Breast epithelium (tissue), 3 donors: ENCODE measurements around the gene ITGA2B.

ENCODE experiments used
- POLR2A ChIP-seq: fragments of 450-650 bp; IDR thresholded peaks from one replicate; pipeline ENCODE4 v1.6.1; 2016; ENCODE audit warnings: antibody characterized with exemption, mild to moderate bottlenecking, moderate library complexity
- TF ChIP-seq, protein P1 (sequence below), 3 donors: fragments of 450-650 bp; IDR thresholded peaks; one replicate each; pipeline ENCODE4 v1.5.1; 2016 to 2017; ENCODE audit warnings: antibody characterized with exemption in 3 of 3, mild to moderate bottlenecking in 3 of 3, moderate library complexity in 3 of 3

DNA sequence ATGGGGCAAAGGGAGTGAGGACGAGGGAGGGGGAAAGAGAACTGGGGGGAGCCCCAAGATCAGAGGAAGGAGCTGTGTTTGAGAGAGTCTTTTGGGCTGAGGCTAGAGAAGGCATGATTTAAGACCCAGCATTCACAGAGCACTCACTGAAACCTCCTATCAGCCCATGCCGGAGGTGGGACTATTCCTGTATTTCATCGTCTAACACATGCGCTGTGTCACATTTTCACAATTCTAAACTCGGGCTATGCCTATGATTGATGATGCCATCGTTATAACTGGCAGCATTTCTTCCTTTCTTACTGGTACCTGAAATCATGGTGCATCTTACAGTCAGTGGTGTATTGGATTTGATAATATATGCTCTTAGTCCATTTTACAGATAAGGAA lies 29.3 kb downstream of the ITGA2B start:
- no peak for TF ChIP-seq POLR2A
- TF ChIP-seq, protein P1, sequence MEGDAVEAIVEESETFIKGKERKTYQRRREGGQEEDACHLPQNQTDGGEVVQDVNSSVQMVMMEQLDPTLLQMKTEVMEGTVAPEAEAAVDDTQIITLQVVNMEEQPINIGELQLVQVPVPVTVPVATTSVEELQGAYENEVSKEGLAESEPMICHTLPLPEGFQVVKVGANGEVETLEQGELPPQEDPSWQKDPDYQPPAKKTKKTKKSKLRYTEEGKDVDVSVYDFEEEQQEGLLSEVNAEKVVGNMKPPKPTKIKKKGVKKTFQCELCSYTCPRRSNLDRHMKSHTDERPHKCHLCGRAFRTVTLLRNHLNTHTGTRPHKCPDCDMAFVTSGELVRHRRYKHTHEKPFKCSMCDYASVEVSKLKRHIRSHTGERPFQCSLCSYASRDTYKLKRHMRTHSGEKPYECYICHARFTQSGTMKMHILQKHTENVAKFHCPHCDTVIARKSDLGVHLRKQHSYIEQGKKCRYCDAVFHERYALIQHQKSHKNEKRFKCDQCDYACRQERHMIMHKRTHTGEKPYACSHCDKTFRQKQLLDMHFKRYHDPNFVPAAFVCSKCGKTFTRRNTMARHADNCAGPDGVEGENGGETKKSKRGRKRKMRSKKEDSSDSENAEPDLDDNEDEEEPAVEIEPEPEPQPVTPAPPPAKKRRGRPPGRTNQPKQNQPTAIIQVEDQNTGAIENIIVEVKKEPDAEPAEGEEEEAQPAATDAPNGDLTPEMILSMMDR (IDR thresholded peaks at IDR 0.05), result no peak
